BJ (cell line): ENCODE results near the gene FAT2. TPM values are rescaled to one million over a fixed set of nuclear protein-coding genes. Genes with fewer than 3 reads are reported as not detected.

ENCODE experiments used
- CTCF ChIA-PET: fragments of 350-600 bp; formaldehyde crosslinking; extraction: SDS; loops from one replicate; lab custom pipeline; 2021; ENCODE audit warnings: antibody characterized with exemption, inconsistent platforms; lab: Yijun Ruan, JAX
- POLR2A ChIA-PET: fragments of 300-600 bp; sonication (Branson Sonifier 250); formaldehyde crosslinking; extraction: SDS; loops from one replicate; lab custom pipeline; 2021; ENCODE audit warnings: antibody characterized with exemption; lab: Charles Lee
- DNase-seq: peaks from one replicate; pipeline ENCODE4 v3.0.0-alpha.2; 2011; ENCODE audit warnings: low read depth
- H3K27me3 ChIP-seq: 2 replicates; pipeline ENCODE4 v1.6.0; 2011; ENCODE audit warnings: low read length; ENCODE audit not compliant: control insufficient read depth, insufficient read depth
- H3K36me3 ChIP-seq: 2 replicates; pipeline ENCODE4 v1.5.1; 2011; ENCODE audit warnings: low read length; ENCODE audit not compliant: control insufficient read depth, insufficient read depth
- H3K4me3 ChIP-seq: 2 replicates; pipeline ENCODE4 v1.5.1; 2011; ENCODE audit warnings: low read depth, mild to moderate bottlenecking, control low read depth, low read length
- CTCF ChIP-seq: IDR thresholded peaks from 2 replicates; pipeline ENCODE4 v1.5.1; 2011; ENCODE audit warnings: low read depth, mild to moderate bottlenecking, control low read depth, inconsistent platforms, low read length, moderate library complexity; ENCODE audit not compliant: insufficient read depth
- polyA plus RNA-seq: library from polyadenylated mRNA; depleted of rRNA; stranded (reverse); fragments of >200 nt; gene quantifications from 2 replicates; pipeline ENCODE4 v1.2.3, GENCODE V29; 2011

Gene FAT2
- polyA plus RNA-seq, 1 experiment: not detected

DNA sequence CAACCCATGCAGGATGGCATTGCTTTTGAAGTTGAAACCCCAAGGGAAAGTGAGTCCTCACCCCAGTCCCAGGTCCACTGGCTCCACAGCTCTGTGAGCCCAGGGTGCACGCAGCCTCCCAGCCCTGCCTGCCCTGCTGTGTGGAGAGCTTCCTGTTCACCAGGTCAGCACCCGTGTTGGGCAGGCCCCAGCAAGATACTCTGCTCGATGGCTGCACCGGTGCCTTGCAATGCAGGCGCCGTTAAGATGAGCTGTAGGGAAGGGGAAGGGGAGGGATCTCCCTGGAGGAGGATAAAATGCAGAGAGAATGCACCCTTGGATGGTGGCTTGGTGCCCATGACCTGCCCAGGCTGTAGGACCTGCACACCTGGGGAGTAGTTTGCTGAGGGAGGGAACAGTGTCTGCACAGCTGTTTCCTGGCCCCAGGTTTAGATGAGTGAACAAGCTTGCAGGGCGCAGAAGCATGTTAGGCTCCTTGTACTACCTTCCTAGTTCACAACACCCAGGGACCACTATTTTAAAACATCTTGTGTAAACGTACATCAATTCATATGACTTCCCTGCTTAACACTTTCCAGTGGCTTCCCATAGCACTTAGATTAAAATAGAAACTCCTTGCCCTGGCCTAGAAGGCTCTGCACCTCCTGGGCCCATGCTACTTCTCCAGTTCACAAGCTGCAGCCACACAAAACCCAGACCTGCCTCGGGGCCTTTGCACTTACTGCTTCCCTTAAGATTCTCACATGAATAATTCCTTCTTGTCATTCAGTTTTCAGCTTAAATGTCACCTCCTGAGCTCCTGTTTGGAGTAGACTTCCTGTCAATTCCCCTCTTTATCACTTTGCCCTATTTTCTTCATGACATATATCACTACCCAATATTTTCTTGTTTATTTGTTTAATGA is 19.6 kb downstream of the FAT2 start:
- peaks cover 4% of the 10 kb centered on the region; the same call in 1 of the 2 replicates for H3K27me3 ChIP-seq
- H3K36me3 ChIP-seq: no peaks in the 10 kb centered on the region
- ChIA-PET CTCF (no interaction called here), POLR2A (no interaction called here)
- TF ChIP-seq CTCF: no peak
- DNase-seq: no peak
- no peak overlapping the region for H3K4me3 ChIP-seq

DNA sequence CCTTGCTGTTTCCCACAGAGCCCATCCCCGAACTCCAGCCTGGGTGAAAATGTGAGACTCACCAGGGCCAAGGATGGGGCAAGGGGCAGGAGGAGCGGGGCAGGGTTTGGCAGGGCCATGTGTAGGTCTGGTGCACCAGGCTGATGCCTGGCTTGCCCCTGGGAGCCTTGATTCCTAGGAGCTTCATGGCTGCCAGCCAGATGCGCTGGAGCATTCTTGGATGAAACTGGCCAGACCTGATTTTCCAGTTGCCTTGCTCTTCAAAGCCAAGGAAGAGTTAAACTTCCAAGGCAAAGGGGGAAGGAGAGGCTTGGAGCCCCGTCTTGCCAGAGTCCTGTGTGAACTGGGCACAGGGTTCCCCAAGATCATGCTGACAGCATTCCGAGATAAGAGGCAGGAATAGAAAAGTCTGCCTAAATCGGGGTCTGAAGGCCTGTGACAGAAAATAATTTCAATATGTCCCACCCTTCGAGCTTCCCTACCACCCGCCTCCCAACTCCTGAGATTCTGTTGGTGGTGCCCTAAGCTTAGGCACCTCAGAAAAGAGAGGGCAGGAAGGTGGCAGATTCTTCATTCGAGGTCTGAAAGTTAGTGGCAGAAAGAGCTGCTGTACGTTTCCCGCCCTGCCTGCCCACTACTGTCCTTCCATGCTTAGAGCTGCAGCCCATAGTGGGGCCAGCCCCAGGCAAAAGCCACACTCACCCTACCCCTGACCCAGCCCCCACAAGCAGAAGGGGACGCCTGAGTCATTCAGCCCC is 20.4 kb downstream of the FAT2 start:
- POLR2A ChIA-PET: no interaction called here
- peaks cover 4% of the 10 kb centered on the region; the same call in 1 of the 2 replicates for H3K27me3 ChIP-seq
- no peaks in the 10 kb centered on the region for H3K36me3 ChIP-seq
- no peak for TF ChIP-seq CTCF
- no peak overlapping the region for H3K4me3 ChIP-seq
- CTCF ChIA-PET: no interaction called here
- DNase-seq: no peak

- ChIA-PET CTCF (no interaction called here), POLR2A (no interaction called here)
- Histone ChIP-seq H3K4me3 (no peak overlapping the region), H3K27me3 (peaks cover 3% of the 10 kb centered on the region; the same call in 1 of the 2 replicates), H3K36me3 (no peaks in the 10 kb centered on the region)
- TF ChIP-seq CTCF: no peak
- no peak for DNase-seq
Measured at GRCh38 chr5:151570058-151570457, 21.1 kb downstream of the FAT2 start.

GRCh38 chr5:151569132-151570046 is 21.7 kb downstream of the FAT2 start:
- Histone ChIP-seq H3K4me3 (no peak overlapping the region), H3K27me3 (peaks cover 3% of the 10 kb centered on the region; the same call in 1 of the 2 replicates), H3K36me3 (no peaks in the 10 kb centered on the region)
- ChIA-PET CTCF (no interaction called here), POLR2A (no interaction called here)
- TF ChIP-seq CTCF: no peak
- no peak for DNase-seq
